ENCODE data around the gene NTMT1.
A peak's percentile ranks its signal among the peaks of the same experiment; 100 is the strongest.

NTMT1 gene

DNA sequence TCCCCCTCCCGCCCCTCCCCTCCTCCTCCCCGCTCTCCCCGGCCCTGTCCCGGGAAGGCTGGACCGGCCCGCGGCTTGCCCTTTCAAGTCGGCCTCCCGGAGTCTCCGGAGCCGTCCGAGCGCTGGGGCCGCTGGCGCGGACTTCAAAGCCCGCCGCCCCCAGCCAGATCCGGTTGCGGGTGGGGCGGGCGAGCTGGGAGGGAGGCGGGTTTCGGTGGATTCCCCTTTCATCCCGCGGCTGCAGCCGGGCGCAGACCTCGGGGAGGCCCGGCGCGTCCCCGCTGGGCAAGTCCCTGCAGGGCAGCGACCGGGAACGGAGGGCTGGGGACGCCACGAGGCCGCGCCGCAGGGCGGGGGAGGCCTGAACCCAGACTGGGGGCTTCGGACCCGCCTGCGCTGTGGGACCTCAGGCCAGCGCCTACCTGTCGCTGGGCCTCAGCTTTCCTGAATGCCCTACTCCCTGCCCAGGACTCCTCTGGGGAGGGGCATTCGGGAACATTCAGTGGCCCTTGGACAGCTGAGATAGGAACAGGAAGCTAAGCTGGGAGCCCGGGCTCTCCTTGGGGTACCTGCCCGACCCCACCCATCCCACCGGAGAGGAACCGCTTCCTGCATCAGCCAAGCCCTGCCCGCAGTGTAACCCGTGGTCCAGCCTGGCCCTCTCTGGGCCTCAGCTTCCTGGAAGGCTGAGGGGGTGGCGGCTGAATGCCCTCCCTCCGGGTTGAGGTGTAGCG is 28.4 kb upstream of the NTMT1 start:
- TF ChIP-seq, protein P1, sequence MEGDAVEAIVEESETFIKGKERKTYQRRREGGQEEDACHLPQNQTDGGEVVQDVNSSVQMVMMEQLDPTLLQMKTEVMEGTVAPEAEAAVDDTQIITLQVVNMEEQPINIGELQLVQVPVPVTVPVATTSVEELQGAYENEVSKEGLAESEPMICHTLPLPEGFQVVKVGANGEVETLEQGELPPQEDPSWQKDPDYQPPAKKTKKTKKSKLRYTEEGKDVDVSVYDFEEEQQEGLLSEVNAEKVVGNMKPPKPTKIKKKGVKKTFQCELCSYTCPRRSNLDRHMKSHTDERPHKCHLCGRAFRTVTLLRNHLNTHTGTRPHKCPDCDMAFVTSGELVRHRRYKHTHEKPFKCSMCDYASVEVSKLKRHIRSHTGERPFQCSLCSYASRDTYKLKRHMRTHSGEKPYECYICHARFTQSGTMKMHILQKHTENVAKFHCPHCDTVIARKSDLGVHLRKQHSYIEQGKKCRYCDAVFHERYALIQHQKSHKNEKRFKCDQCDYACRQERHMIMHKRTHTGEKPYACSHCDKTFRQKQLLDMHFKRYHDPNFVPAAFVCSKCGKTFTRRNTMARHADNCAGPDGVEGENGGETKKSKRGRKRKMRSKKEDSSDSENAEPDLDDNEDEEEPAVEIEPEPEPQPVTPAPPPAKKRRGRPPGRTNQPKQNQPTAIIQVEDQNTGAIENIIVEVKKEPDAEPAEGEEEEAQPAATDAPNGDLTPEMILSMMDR (conservative IDR thresholded peaks at IDR 0.05; ENCODE audit: control insufficient read depth, insufficient read depth, low read depth, low read length): no peak
- H3K4me3 ChIP-seq (ENCODE audit: control insufficient read depth, low read depth, low read length): peak overlapping the region; percentile 42
- DNase-seq (ENCODE audit: low read depth): peak; percentile 68

DNA sequence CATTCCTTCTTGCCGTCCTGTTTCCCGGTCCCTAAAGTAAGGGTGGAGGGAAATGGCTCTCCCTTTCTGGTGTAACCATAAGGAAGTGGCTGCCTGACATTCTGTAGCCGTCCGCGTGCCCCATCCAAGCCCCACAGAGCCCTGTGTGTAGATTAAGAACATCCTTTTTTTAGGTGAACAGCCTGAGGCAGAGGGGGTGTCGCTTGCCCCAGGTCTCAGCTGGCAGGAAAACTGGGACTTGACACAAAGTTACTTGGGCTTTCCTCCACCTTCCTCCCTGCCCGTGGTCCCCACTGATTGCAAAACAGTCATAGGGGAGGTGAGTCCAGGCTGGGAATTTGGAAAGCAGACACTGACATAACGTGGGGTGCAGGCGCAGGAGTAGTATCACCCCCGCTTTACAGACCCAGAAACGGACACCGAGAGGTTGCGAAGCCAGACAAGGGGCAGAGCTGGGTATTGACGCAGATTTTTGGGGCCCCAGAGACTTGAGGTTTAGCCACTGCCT is 27.8 kb upstream of the NTMT1 start:
- H3K4me3 ChIP-seq (ENCODE audit: control insufficient read depth, low read depth, low read length): peak overlapping the region; percentile 42
- DNase-seq (ENCODE audit: low read depth): no peak

DNA sequence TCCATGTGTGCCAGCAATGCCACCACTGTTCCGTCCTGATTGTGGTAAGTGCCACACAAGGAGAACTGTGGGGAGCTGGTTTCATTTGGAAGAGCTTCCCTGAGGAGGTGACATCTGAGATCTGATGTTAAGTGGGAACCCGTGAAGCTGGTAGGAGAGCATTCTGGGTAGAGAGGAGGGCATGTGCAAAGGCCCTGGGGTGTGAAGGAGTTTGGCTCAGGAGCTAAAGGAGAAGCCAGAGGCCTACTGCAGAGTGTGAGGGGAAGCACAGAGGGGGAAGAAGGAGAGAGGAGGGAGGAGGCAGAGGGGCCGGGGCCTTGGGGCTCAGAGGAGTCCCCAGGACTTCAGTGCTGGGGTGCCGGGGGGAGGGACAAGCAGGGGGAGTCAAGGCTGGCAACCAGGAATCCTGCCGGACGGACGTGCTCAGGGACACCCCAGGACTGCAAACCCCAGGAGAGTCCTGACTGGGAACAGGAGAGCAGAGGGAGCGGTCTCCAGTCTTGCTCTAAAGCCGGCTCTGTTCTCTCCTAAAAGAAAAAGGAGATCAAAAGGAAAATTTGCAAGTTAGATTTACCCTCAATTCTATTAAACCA is 24.8 kb upstream of the NTMT1 start:
- no peak for DNase-seq (ENCODE audit: low read depth)
- TF ChIP-seq, protein P1 (conservative IDR thresholded peaks at IDR 0.05; ENCODE audit: control insufficient read depth, insufficient read depth, low read depth, low read length): no peak
- no peak overlapping the region for H3K4me3 ChIP-seq (ENCODE audit: control insufficient read depth, low read depth, low read length)

More for the DNA sequence above, 27.8 kb upstream of the NTMT1 start:
- TF ChIP-seq, protein P1 (conservative IDR thresholded peaks at IDR 0.05; ENCODE audit: control insufficient read depth, insufficient read depth, low read depth, low read length): no peak

DNA sequence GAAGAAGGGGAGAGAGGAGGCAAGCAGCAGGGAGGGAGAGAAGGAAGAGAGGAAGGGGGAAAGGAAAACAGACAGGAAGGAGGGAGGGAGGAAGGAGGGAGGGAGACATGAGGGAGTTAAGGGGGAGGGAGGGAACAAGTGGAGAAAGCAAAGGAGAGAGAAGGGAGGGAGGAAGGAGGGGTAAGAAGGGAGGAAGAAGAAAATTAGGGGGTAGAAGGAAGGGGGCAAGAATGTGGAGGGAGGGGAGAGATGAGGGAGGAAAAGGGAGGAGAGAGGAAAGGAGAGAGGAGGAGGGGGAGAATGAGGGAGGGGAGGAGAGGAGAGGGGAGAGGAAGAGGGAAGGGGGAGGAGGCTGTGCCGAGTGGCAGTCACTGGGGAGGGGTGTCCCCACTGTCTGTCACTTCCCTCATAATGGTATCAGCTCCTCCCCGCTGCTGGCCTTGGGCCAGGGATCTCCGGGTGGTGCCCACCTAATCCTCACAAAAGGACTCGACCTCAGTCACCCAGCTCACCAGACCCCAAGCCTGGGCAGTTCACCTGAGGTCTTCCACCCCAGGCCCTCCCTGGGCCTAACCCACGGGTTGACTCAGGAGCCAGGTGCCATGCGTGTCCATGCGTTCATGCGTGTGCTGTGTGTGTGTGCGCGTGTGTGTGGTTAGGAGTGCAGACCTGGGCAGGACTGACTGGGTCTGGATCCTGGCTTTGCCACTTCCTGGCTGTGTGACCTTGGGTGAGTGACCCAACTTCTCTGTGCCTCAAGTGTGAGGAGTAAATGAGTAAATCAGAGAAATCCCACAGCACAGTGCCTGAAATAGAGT is 23.2 kb upstream of the NTMT1 start:
- TF ChIP-seq, protein P1 (conservative IDR thresholded peaks at IDR 0.05; ENCODE audit: control insufficient read depth, insufficient read depth, low read depth, low read length): no peak
- no peak overlapping the region for H3K4me3 ChIP-seq (ENCODE audit: control insufficient read depth, low read depth, low read length)
- no peak for DNase-seq (ENCODE audit: low read depth)

DNA sequence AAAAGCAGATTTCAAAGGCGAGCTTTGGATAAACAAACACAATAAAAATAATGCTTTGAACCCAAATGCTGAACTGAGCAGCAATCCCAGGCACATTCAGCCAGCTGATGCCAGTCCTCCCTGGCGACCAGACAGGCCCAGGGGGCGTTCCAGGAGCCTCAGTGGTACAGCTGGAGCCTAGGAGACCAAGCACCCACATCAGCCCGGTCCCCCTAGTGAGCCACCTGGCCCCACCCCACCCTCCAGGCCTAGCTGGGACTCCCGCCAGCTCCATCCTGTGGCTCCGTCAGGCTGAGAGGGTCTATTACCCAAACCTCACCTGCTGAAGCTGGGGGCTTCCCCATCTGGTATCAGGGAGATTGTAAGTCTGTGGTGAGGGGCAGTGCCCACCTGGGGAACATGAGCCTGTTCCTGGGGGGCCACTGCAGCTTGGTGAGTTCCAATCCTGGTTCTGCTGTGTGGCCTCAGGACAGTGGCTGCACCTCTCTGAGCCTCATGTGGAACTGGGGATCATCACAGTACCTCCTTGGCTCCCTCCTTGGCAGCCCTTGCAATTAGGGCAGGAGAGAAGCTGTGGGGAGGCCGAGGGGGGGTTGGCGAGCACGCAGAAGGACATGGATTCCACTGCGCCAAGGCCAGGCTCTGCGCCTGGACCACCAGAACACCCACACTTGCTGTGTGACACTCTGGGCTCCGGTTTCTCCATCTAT is 21.8 kb upstream of the NTMT1 start:
- TF ChIP-seq, protein P1 (conservative IDR thresholded peaks at IDR 0.05; ENCODE audit: control insufficient read depth, insufficient read depth, low read depth, low read length): no peak
- DNase-seq (ENCODE audit: low read depth): no peak
- H3K4me3 ChIP-seq (ENCODE audit: control insufficient read depth, low read depth, low read length): no peak overlapping the region

DNA sequence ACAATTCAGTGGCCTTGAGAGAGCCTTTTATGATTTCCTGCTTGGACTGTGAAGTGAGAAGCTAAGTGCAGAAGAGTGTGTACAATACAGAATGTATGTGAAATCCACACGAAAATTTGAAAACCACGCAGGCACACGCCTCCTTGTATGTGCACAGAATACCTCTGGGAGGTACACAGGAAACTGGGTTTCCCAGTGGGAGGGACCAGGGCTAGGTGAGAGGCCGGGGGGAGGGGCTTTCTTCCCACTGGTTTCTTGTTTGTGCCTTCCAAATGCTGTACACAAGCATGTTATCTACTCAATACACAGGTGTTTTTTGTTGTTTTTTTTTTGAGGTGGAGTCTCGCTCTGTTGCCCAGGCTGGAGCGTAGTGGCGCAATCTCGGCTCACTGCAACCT is 21.2 kb upstream of the NTMT1 start:
- DNase-seq (ENCODE audit: low read depth): no peak
- TF ChIP-seq, protein P1 (conservative IDR thresholded peaks at IDR 0.05; ENCODE audit: control insufficient read depth, insufficient read depth, low read depth, low read length): no peak
- H3K4me3 ChIP-seq (ENCODE audit: control insufficient read depth, low read depth, low read length): no peak overlapping the region
